Measurements from ENCODE around the gene WDR46. TPM values are rescaled to one million over a fixed set of nuclear protein-coding genes. Genes with fewer than 3 reads are reported as not detected.
"Not testable (repeated sequence)": the region's sequence is repeated elsewhere in the genome, so short reads cannot be mapped to it uniquely, and the experiment has no call there.

WDR46 gene
- total RNA-seq, 2 experiments from 2014 or later = 64.0 to 72.2 TPM

DNA sequence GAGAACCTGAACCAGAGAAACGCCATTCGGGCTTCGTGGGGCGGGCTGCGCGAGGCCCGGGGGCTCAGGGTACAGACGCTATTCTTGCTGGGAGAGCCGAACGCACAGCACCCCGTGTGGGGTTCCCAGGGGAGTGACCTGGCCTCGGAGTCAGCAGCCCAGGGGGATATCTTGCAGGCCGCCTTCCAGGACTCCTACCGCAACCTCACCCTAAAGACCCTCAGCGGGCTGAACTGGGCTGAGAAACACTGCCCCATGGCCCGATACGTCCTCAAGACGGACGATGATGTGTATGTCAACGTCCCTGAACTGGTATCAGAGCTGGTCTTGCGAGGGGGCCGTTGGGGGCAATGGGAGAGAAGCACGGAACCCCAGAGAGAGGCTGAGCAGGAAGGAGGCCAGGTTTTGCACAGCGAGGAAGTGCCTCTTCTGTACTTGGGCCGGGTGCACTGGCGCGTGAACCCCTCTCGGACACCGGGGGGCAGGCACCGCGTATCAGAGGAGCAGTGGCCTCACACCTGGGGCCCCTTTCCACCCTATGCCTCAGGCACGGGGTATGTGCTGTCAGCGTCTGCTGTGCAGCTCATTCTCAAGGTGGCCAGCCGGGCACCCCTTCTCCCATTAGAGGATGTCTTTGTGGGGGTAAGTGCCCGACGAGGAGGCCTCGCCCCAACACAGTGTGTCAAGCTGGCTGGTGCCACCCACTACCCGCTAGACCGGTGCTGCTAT, 11.2 kb downstream of the WDR46 start:
- peaks cover 38% of the 10 kb centered on the region for H3K4me1 Mint-ChIP-seq (ENCODE audit: low read depth)
- H3K9me3 Mint-ChIP-seq = no peaks in the 10 kb centered on the region
- intact Hi-C loops (cut with micrococcal nuclease) = no loop called here
- H3K4me3 Mint-ChIP-seq = peak overlapping the region; percentile 95
- ChIA-PET POLR2A (interaction anchor here (0.6 to 9.5 kb wide), 24 partner anchors 10 to 304 kb away, joined by 3 to 261 read pairs (median 4); partner anchors contain the start of genes CUTA, PFDN6, RGL2 and RING1), CTCF (interaction anchor here (1.1 to 5.6 kb wide), 17 partner anchors 11 to 301 kb away, joined by 3 to 35 read pairs (median 4); partner anchors contain the start of genes KIFC1, PFDN6, RGL2 and RXRB)
- ATAC-seq = peak; percentile 26
- H3K36me3 Mint-ChIP-seq (ENCODE audit: low read depth) = peaks cover 42% of the 10 kb centered on the region
- no peaks in the 10 kb centered on the region for H3K27me3 Mint-ChIP-seq
- peak overlapping the region; percentile 94 for H3K27ac Mint-ChIP-seq
- peak; percentile 62 for DNase-seq
- TF ChIP-seq, protein P1, sequence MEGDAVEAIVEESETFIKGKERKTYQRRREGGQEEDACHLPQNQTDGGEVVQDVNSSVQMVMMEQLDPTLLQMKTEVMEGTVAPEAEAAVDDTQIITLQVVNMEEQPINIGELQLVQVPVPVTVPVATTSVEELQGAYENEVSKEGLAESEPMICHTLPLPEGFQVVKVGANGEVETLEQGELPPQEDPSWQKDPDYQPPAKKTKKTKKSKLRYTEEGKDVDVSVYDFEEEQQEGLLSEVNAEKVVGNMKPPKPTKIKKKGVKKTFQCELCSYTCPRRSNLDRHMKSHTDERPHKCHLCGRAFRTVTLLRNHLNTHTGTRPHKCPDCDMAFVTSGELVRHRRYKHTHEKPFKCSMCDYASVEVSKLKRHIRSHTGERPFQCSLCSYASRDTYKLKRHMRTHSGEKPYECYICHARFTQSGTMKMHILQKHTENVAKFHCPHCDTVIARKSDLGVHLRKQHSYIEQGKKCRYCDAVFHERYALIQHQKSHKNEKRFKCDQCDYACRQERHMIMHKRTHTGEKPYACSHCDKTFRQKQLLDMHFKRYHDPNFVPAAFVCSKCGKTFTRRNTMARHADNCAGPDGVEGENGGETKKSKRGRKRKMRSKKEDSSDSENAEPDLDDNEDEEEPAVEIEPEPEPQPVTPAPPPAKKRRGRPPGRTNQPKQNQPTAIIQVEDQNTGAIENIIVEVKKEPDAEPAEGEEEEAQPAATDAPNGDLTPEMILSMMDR (IDR thresholded peaks at IDR 0.05) = no peak

DNA sequence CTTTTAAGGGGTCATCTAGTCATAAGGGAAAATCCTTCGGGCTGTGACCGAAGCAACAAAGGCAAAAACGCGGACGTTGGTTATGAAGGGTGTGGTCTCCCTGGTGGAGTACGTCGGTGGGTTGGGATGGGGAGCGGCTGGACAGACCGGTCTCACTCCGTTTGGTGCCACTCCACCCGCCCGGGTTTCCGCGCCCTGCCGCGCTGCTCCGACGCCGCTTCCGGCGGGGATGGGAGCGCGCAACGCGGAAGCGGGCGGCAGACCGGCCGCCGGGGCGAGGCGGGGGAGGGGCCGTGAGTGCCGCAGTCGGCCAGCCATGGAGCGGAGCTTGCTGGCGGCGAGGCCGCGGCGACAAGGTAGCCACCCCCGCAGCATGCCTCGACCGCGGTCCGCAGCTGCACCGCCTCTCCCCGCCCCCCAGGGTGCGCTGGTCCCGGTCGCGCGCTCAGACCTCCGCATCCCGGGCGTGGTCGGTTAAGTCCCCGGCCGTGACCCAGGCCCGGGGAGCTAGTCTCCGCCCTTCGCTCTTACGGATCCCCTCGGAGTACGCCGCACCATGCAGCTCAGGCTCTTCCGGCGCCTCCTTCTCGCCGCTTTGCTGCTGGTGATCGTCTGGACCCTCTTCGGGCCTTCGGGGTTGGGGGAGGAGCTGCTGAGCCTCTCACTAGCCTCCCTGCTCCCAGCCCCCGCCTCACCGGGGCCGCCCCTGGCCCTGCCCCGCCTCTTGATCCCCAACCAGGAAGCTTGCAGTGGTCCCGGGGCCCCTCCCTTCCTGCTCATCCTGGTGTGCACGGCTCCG, 12.0 kb downstream of the WDR46 start, which contains the start of gene B3GALT4:
TSS of gene B3GALT4 (plus strand) at position 260 of the 799 bp plus-strand sequence. CDS start at position 557, 297 bp downstream.
- ATAC-seq (peak; percentile 76), DNase-seq (peak; percentile 82)
- ChIA-PET CTCF (interaction anchor here (0.8 to 5.6 kb wide), 19 partner anchors 9 to 301 kb away, joined by 3 to 35 read pairs (median 4); partner anchors contain the start of genes KIFC1, PFDN6, RGL2 and TAPBP), POLR2A (interaction anchor here (0.6 to 9.5 kb wide), 25 partner anchors 9 to 304 kb away, joined by 3 to 261 read pairs (median 4); partner anchors contain the start of genes CUTA, PFDN6, RGL2 and RING1)
- peaks cover 48% of the 10 kb centered on the region for H3K36me3 Mint-ChIP-seq (ENCODE audit: low read depth)
- H3K4me1 Mint-ChIP-seq (ENCODE audit: low read depth) = peaks cover 38% of the 10 kb centered on the region
- peak within 1 kb of the TSS; percentile 100 for H3K27ac Mint-ChIP-seq
- no peaks in the 10 kb centered on the region for H3K27me3 Mint-ChIP-seq
- intact Hi-C loops (cut with micrococcal nuclease) = no loop called here
- TF ChIP-seq, protein P1 (IDR thresholded peaks at IDR 0.05) = peak; percentile 44
- no peaks in the 10 kb centered on the region for H3K9me3 Mint-ChIP-seq
- H3K4me3 Mint-ChIP-seq = peak within 1 kb of the TSS; percentile 95

DNA sequence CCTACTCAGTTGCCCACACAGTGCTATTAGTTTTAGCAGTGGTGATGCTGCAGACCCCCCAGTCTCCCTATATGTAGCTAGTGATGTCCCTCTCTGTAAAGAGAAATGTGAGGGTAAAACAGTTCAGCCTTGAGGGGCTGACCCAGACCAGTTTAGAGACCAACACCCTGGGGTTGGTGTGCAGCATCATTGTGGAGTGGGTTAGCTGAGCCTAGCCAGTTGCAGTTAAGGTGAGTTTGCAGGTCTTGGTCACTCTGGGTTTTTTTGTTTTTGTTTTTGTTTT, 12.5 kb downstream of the WDR46 start:
- Mint-ChIP-seq H3K27ac (peak overlapping the region; percentile 100), H3K36me3 (ENCODE audit: low read depth) (peaks cover 53% of the 10 kb centered on the region), H3K9me3 (no peaks in the 10 kb centered on the region), H3K27me3 (no peaks in the 10 kb centered on the region), H3K4me3 (peak overlapping the region; percentile 95), H3K4me1 (ENCODE audit: low read depth) (peaks cover 38% of the 10 kb centered on the region)
- TF ChIP-seq, protein P1 (IDR thresholded peaks at IDR 0.05) = no peak
- ChIA-PET CTCF (interaction anchor here (0.6 to 5.6 kb wide), 14 partner anchors 9 to 321 kb away, joined by 3 to 35 read pairs (median 4); partner anchors contain the start of genes KIFC1, PFDN6, RGL2 and TAPBP), POLR2A (interaction anchor here (0.8 to 9.5 kb wide), 11 partner anchors 8 to 294 kb away, joined by 3 to 261 read pairs (median 4); partner anchors contain the start of genes PFDN6, RGL2, TAPBP and WDR46)
- no peak for DNase-seq
- no peak for ATAC-seq
- intact Hi-C loops (cut with micrococcal nuclease) = no loop called here

DNA sequence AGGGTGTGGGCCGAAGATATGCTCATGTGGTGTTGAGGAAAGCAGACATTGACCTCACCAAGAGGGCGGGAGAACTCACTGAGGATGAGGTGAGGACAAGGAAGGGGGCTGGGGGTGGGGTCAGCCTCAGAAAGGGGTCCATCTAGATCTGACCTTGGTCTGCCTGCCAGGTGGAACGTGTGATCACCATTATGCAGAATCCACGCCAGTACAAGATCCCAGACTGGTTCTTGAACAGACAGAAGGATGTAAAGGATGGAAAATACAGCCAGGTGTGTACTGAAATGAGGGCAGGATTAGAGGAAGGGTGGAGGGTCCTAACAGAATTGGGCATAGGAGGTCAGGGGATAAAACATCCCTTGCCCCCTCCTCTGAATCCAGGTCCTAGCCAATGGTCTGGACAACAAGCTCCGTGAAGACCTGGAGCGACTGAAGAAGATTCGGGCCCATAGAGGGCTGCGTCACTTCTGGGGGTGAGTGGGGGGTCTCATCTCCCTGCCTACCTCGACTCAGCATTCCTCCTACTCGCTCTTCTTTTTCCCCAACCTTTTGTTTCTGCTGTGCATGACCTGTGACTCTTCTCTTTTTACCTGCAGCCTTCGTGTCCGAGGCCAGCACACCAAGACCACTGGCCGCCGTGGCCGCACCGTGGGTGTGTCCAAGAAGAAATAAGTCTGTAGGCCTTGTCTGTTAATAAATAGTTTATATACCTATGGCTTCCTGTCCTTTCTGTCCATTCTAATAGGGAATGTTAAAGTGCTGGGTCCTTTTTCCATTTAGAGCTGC, 13.1 kb downstream of the WDR46 start:
- CTCF ChIA-PET = interaction anchor here (0.6 to 5.6 kb wide), 6 partner anchors 13 to 321 kb away, joined by 3 to 35 read pairs (median 4); partner anchors contain the start of genes KIFC1, PFDN6 and WDR46
- H3K36me3 Mint-ChIP-seq (ENCODE audit: low read depth) = peaks cover 53% of the 10 kb centered on the region
- H3K4me3 Mint-ChIP-seq = peak overlapping the region; percentile 95
- H3K9me3 Mint-ChIP-seq; DNase-seq; intact Hi-C loops (cut with micrococcal nuclease); H3K27me3 Mint-ChIP-seq; ATAC-seq: not testable (repeated sequence)
- peak overlapping the region; percentile 100 for H3K27ac Mint-ChIP-seq
- peaks cover 38% of the 10 kb centered on the region for H3K4me1 Mint-ChIP-seq (ENCODE audit: low read depth)
- POLR2A ChIA-PET = interaction anchor here (0.9 to 9.5 kb wide), 12 partner anchors 8 to 154 kb away, joined by 3 to 261 read pairs (median 4); partner anchors contain the start of genes PFDN6, RGL2, TAPBP and WDR46

Measured in activated CD8-positive, alpha-beta T cell treated with anti-CD3 and anti-CD28 coated beads for 36 hours (primary cell).